Stimulated activated CD4-positive, alpha-beta T cell treated with anti-CD3 and anti-CD28 coated beads, Interleukin-1b, Interleukin-23, amount 100 ng/mL, for 1 hour (primary cell): ENCODE results near the gene ZXDA.

Experiments
- DNase-seq, 2 donors: peaks; one replicate each; pipeline ENCODE4 v3.0.0-alpha.2; 2020; ENCODE audit warnings: low read depth in 2 of 2

ZXDA gene

GRCh38 chrX:57871463-57871862, 38.8 kb downstream of the ZXDA start:
- DNase-seq = no peak
